Prostate gland (tissue), 2 donors: ENCODE measurements around the gene KLHL29.

Experiments used
- POLR2AphosphoS5 ChIP-seq: sonication (generic); formaldehyde crosslinking; IDR thresholded peaks from one replicate; pipeline ENCODE4 v1.6.1; 2017; ENCODE audit warnings: antibody characterized with exemption
- TF ChIP-seq, protein P1 (sequence below), 4 experiments: fragments of 200-600 bp in 2 of 4; fragments of 450-650 bp in 2 of 4; sonication (generic) in 2 of 4; IDR thresholded peaks; 1 replicate in 3 of 4; 2 replicates in 1 of 4; pipeline ENCODE4 v1.5.1; 2016 to 2019; ENCODE audit warnings: antibody characterized with exemption in 4 of 4, mild to moderate bottlenecking in 2 of 4, moderate library complexity in 2 of 4

DNA sequence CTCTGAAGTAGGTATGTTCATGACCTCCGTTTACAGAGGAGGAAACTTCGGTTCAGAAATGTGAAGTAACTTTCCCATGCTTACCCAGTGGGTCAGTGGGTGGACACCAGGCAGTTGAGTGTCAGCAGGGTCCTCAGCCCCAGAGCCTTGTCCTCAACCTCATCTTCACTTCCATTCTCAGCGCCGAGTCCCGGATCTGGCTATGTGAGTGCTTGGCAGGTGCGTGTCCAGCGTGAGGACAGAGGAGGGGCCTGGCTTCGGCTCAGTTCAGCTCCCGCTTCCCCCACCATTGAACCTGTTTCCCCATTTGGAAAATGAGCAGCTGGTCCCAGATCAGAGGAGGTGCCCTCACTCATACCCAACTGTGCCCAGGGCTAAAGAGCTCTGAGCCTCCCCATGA, 274.3 kb downstream of the KLHL29 start:
- TF ChIP-seq, protein P1, sequence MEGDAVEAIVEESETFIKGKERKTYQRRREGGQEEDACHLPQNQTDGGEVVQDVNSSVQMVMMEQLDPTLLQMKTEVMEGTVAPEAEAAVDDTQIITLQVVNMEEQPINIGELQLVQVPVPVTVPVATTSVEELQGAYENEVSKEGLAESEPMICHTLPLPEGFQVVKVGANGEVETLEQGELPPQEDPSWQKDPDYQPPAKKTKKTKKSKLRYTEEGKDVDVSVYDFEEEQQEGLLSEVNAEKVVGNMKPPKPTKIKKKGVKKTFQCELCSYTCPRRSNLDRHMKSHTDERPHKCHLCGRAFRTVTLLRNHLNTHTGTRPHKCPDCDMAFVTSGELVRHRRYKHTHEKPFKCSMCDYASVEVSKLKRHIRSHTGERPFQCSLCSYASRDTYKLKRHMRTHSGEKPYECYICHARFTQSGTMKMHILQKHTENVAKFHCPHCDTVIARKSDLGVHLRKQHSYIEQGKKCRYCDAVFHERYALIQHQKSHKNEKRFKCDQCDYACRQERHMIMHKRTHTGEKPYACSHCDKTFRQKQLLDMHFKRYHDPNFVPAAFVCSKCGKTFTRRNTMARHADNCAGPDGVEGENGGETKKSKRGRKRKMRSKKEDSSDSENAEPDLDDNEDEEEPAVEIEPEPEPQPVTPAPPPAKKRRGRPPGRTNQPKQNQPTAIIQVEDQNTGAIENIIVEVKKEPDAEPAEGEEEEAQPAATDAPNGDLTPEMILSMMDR (IDR thresholded peaks at IDR 0.05) = no peak
- no peak for TF ChIP-seq POLR2AphosphoS5
